ENCODE measurements around the gene LMNA. TPM values are rescaled to one million over a fixed set of nuclear protein-coding genes. Genes with fewer than 3 reads are reported as not detected.
A peak's percentile ranks its signal among the peaks of the same experiment; 100 is the strongest.

The LMNA gene
- total and polyA plus RNA-seq, 10 of the 15 experiments (the other 5 are each of a cell fraction or from before 2014, with no cell fraction given) = 0.42 to 334 (median 81.1) TPM

- Histone ChIP-seq H3K4me2 (ENCODE audit: control insufficient read depth, insufficient read depth) (peak overlapping the region; percentile 74), H3K4me1 (ENCODE audit: control insufficient read depth, insufficient read depth, low read length) (peaks cover 38% of the 10 kb centered on the region), H2AFZ (ENCODE audit: control insufficient read depth, low read depth, low read length) (peak overlapping the region; percentile 24), H3K79me2 (ENCODE audit: control insufficient read depth, insufficient read depth, low read length) (peaks cover 2% of the 10 kb centered on the region; the same call in 1 of the 2 replicates), H3K27me3 (replicated peaks in 1 of 2; ENCODE audit: control insufficient read depth in 2 of 2, insufficient read depth in 2 of 2, low read length in 1 of 2) (no peaks in the 10 kb centered on the region), H3K9ac (ENCODE audit: control insufficient read depth, insufficient read depth, low read length) (peak overlapping the region; percentile 36; the same call in 1 of the 2 replicates), H3K9me3 (replicated peaks; ENCODE audit: control insufficient read depth, insufficient read depth, low read length) (no peaks in the 10 kb centered on the region), H3K27ac (ENCODE audit: control insufficient read depth, insufficient read depth) (peak overlapping the region; percentile 79), H3K36me3 (ENCODE audit: control insufficient read depth in 2 of 2, insufficient read depth in 2 of 2, low read length in 1 of 2) (no peaks in the 10 kb centered on the region), H4K20me1 (ENCODE audit: control insufficient read depth, insufficient read depth) (no peaks in the 10 kb centered on the region), H3K4me3 (no peak overlapping the region)
- ATAC-seq (peak; percentile 17), DNase-seq (ENCODE audit: low read depth, low spot score) (no peak), FAIRE-seq (no peak)
- ChIA-PET RAD21 (ENCODE audit: unreplicated experiment) (interaction anchor here (1.2 to 22.4 kb wide), 5 partner anchors 11 to 129 kb away, joined by 5 to 695 read pairs (median 7); partner anchors contain the start of gene LMNA), CTCF (interaction anchor here (0.7 to 21.5 kb wide), 30 partner anchors 8 to 238 kb away, joined by 3 to 1294 read pairs (median 4); partner anchors contain the start of genes LMNA, MEX3A, PMF1 and SMG5), SMC1A (ENCODE audit: uncharacterized antibody, unreplicated experiment) (interaction anchor here (1.2 to 23.8 kb wide), 8 partner anchors 9 to 158 kb away, joined by 3 to 874 read pairs (median 11); partner anchors contain the start of genes LMNA and MEX3A), POLR2A (interaction anchor here (0.5 to 6.8 kb wide), 10 partner anchors 13 to 130 kb away, joined by 3 to 89 read pairs (median 6); partner anchors contain the start of genes LMNA and PMF1)
- BruUV-seq (replicated peaks) = no TSS peak
- intact Hi-C loops (cut with micrococcal nuclease; ENCODE audit: unreplicated experiment) = loop anchor here (1.0 to 10.0 kb wide), 3 partner anchors 34 to 221 kb away; partner anchors contain the start of genes SMG5 and TMEM79
- WGBS (ENCODE audit: insufficient coverage, insufficient replicate concordance, low lambda C conversion rate, missing lambda C conversion rate) = 17% methylated on average over 3 of the region's 3 CpGs
- in situ Hi-C loops (cut with MboI) = no loop called here
- TF ChIP-seq PML (IDR thresholded peaks at IDR 0.05; ENCODE audit: low read length) = no peak
- peak in 1 of 3 experiments; percentile 10; a peak in 1 of 6 replicates for TF ChIP-seq CTCF (IDR thresholded peaks at IDR 0.05 in 2 of 3, conservative IDR thresholded peaks at IDR 0.05 in 1 of 3; ENCODE audit: control insufficient read depth in 2 of 3, extremely low read depth in 1 of 3, insufficient read depth in 1 of 3, low read depth in 3 of 3, low read length in 3 of 3)
- TF ChIP-seq NR2F1 (conservative IDR thresholded peaks at IDR 0.05) = peak; percentile 57; the same call in 1 of the 2 replicates
Measured at GRCh38 chr1:156095906-156096508, 18.5 kb upstream of the LMNA start.

Data from GM12878 (cell line).